NCI-H526 treated with DMSO at 0.1 percent for 48 hours (cell line): ENCODE data around the gene SERINC5.
"Not testable (repeated sequence)": the region's sequence is repeated elsewhere in the genome, so short reads cannot be mapped to it uniquely, and the experiment has no call there.

Experiments used
- DNase-seq: peaks from one replicate; lab custom pipeline; 2025; lab: John Stamatoyannopoulos, UW

The SERINC5 gene

DNA sequence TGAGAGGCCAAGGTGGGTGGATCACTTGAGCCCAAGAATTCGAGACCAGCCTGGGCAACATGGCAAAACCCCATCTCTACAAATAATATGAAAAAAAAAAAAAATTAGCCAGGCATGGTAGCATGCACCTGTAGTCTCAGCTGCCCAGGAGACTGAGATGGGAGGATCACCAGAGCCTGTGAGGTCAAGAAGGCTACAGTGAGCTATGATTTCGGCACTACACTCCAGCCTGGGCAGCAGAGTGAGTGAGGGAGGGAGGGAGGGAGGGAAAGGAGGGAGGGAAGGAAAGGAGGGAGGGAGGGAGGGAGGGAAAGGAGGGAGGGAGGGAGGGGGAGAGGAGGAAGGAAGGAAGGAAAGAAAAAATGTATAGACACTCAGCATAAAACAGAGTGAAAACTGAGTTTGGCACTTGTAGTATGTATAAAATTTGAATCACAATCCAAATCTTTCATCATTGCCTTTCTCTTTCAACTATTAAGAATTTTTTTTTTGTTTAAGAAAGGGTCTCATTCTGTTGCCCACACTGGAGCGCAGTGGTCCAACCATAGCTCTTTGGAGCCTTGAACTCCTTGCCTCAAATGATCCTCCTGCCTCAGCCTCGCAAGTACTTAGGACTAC, 27.8 kb downstream of the SERINC5 start:
- no peak for DNase-seq

DNA sequence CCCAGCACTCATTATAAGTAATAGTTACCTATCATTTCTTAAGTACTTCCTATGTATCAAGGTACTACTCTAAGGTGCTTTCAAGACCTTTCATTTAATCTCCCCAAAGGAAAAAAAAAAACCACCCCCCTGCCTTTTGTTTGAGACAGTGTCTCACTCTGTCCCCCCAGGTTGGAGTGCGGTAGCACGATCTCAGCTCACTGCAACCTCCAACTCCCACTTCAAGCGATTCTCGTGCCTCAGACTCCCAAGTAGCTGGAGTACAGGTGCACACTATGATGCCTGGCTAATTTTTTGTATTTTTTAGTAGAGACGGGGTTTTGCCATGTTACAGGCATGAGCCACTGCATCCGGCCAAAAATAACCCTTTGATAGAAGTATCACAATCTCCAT, 29.9 kb downstream of the SERINC5 start:
- DNase-seq = no peak

DNA sequence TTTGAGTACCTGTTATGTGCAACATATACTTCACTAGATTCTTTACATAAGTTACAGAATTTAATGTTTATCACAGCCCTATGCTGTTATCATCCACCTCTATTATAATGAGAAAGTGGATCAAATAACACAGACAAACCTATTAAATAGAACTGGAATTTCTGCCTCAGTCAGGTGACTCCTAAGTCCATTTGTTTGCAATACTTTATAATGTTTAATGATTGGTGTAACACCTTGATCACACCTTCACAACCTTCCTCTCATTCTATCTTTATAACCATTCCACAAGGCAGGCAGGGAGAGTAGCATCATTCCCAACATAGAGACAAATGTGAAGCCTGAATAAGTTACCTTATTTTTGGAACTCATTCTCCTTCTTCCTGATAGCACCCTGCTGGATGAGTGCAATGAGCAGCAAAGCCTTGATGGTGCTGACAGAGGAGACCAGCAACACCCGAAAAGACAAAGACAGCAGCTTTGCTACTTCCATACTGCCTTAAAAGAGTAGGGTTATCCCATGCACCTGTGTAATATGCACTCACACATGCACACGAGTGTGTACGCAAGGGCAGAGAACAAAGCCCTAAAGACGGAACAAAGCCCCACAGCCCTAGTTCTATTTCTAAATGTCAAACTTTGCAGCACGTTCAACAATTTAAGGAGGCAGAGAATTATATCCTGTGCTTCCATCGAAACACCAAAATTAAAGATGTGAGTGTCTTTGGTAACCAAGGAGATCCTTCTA, 30.5 kb downstream of the SERINC5 start:
- no peak for DNase-seq

DNA sequence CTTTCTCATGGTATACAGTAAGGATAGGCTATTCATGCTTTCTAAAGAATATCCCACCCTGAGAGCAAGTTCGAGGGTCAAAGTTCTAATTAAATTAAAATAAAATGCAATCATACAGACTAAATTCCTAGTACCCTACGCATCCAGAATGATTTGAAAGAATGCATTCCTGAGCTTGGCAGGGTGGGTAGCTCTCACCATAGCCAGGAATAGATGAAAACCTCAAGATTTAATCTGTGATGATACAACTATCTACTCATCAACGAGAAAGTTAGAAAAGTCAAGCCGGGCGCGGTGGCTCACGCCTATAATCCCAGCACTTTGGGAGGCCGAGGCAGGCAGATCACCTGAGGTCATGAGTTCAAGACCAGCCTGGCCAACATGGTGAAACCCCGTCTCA, 32.3 kb downstream of the SERINC5 start:
- no peak for DNase-seq

DNA sequence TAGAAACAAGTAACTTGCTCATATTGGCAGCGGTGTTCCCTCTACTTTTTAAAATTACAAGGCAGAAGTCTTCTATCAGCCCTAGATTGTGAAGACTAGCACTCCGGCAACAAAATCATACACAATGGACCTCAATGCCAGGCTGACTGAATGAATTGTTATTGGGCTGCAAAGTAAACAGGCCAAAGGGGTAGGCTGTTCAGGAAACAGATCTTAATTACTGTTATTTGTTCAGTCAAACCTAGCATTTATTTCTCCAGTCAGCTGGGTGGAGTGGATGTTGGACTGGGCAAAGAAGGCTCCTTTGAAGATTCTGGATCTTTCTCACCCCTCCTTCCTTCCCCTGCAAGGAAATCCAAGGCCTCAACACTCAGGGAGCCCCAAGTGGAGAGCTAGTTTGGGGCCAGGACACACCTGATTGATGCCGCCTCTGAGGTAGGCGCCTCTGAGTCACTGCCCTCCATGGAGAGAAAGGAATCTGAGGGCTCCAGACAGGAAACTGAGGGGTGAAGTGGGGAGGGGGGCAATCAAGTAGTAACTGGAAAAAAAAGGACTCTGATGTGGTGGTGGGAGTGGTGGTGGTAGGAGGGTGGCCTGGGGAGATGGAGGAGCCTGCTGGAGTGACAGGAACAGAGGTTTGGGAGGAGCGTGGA, 35.5 kb downstream of the SERINC5 start:
- no peak for DNase-seq

DNA sequence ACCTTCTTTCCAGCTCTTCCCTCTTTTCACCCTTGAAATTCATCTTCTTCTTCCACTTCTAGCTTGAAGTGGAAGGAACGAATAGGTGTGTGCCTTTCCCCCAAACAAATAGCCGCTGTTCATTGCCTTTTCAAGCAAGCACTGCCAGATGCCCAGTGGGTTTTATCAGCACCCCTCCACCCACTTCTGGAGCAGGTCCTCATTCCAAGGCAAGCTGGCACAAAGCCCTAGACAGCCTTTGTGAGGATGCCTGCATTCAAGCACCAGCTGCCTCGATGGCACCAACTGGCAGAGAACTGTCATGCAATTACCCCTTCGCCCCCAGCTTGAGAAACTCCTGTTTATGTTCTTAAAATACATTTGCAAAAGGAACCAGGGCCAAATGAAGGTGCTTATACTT, 36.5 kb downstream of the SERINC5 start:
- DNase-seq = no peak

DNA sequence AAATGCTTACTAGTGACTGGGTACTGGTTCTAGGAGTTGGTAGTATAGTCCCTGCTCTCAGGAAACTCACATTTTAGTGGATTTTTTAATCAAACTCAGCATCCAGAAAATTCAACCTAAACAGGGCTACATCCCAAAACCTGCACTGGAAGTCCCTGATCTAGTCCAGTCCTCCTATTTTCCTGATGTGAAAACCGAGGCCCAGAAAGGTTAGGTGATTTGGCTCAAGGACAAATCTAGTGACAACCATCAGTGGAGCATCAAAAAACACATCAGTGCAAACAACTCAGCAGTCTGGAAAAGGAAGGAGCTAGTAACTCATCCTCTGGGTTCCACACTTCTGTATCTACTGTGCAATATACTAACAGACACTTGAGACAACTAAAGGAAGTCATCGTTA, 38.2 kb downstream of the SERINC5 start:
- DNase-seq = no peak

DNA sequence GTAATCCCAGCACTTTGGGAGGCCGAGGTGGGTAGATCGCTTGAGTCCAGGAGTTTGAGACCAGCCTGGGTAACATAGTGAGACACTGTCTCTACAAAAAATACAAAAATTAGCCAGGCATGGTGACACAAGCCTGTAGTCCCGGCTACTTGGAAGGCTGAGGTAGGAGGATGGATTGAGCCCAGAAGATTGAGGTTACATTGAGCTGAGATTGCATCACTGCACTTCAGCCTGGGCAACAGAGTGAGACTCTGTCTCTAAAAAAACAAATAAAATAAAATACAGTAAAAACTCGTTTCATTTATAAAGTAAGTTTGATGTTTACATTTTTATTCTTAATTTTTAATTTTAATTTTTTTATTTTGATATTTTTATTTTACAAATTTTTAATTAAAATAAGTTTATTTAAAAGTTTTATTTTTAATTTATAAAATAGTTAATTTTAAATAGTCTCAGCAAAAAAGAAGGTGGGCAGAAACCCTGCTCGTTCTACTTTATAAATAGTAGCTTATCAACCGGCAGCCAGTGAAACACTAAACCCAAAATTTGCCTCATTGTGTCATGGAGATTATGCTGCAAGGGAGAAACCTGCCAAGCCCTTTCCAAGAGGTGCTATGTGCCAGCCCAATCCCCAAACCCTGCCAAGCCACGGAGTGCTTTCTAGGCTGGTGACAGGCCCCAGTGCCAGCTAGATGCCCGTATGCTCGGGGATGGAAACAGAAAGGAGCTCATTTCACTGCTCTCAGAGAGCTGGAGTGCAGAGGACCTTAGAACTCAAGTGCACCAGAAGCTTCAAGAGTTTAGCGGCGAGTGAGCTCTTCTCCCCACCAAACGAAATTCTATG, 38.9 kb downstream of the SERINC5 start:
- no peak for DNase-seq

DNA sequence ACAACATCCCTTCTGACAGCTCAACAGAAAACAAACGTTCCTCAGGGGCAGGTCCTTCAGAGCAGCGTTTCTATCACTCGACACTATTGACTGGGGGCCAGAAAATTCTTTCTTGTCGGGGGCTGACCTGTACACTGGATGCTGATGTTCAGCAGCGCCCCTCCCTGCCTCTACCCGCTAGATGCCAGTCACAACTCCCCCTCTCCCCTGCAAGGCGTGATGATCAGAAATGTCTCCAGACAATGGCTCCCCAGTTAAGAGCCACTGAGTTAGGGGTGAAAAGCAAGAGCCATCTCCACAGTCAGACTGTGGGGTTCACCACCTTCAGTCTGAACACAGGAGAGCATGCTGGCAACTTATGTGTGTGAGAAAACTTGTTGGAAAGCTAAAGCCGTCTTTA, 39.8 kb downstream of the SERINC5 start:
- no peak for DNase-seq

DNA sequence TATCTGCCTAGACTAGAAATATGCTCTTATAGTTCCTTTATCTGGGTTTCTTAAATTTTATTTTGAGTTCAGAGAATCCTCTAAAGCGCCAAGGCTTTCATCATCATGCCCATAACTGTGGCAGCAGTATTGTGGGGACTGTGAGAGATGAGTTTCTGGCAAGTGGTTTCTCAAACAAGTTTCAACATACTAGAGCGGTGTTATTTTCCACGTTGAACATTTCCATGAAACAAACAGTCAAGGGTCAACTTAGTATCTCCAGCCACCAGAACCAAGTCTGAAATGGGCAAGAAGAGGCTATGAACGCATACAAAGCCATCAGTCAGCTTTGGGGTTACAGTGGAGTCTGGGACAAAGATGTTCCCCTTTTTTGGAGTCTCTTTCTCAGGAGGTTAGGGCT, 40.3 kb downstream of the SERINC5 start:
- no peak for DNase-seq

DNA sequence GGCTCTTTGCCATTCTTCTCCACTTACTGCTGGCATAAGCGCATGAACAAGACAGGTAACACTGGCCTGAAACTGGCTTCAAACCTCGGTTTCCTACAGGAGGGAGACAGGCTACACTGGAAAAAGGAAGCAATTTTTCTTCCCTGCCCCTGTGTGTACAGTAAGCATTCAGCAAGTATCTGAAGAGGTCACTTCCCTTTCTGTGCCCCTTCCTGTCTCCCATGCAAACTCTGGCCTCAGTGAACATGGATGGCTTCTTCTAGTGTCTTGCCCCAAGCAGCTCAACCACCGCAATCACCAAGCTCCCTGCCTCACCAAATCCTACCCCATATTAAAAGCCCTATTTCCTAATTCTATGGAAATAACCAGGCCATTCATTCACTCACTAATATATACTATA, 42.4 kb downstream of the SERINC5 start:
- no peak for DNase-seq

DNA sequence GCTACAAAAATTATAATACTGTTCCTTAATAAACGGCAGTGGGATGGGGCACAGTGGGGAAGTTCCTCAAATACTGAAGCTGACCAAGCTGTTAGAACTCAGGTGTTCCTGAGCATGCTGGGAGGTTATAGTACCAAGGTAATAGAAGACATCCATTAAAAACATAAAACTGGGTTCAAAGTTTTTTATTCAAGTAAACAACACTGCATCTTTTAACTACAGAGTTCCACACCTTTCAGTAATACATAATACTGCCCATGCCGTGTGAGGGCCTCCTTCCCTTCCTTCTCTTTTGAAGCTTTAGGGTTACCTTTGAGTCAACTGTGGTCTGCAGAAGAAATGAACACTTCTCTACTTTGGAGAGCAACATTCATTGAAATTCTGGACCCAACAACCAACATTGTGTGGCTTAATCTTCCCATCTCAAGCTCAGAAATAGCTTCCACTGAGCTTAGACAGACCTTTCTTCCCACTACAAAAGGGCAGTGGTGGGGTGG, 43.6 kb downstream of the SERINC5 start:
- no peak for DNase-seq

DNA sequence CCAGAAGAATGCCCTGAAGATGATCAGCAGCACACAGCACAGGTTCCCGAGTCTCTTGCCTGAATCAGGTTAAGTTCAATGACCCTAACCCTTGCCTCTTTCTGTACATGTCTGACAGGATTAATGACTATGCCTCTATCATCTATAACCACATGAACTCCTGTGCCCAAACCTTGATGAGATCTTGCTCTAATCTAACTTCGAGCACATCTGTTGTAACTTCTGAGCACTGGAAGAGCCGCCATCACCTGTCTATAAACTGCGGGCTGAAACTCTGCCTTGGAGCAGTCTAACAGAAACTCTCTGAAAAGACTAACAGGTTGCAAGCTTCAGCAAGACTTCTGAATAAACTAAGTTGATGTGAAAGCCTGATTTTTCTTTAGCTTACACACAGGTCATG, 44.5 kb downstream of the SERINC5 start:
- DNase-seq = no peak

DNA sequence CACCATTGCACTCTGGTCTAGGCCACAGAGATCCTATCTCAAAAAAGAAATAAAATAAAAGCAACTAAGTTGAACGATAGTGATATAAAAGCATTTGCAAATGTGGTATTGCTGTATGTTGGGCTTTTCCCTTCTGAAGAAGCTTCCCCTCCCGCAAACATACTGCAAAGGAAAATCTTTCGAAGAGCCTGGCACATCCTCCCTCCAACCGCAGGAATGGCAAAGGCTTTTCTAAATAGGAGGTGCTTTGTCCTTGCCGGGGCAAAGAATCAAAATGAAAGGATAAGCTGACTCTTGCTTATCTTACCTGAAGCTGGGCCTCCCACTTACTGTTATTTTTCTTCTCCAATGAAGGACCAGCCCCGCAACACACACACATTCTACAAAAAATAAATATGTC, 45.8 kb downstream of the SERINC5 start:
- no peak for DNase-seq

DNA sequence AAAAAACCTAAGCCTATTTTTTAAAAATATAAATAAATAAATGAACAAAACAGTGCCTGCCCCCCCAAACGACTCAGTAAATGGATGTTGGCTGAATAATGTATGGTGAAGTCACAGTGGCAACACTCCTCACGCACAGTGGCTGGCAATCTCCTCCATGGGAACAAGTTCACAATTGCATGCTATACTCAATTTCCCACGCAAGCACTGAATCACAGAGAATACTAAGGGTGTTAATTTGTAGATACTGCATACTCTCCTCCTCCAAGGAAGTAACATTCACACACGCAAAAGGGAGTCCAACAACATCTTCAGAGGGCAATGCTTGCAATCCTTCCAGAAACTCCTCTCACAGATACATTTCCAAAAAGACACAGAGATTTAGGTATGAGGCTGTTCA, 47.5 kb downstream of the SERINC5 start:
- DNase-seq = no peak

DNA sequence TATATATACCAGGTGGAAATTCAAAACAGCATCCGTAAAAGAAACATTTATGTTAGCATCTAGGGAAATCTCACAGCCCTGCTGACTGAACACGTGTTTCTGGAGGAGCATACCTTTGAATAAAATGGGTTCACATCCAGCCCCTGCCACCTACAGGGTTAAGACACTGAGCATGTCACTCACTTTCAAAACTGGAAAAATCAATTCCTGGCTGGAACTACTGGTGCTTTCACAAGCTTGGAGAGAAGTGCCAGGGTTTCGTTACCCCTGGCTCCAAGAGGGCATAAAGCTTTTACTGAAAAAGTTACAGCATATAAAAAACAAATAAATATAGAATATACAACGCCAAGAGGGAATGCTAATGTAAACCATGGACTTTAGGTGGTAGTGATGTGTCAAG, 48.0 kb downstream of the SERINC5 start:
- DNase-seq = no peak

DNA sequence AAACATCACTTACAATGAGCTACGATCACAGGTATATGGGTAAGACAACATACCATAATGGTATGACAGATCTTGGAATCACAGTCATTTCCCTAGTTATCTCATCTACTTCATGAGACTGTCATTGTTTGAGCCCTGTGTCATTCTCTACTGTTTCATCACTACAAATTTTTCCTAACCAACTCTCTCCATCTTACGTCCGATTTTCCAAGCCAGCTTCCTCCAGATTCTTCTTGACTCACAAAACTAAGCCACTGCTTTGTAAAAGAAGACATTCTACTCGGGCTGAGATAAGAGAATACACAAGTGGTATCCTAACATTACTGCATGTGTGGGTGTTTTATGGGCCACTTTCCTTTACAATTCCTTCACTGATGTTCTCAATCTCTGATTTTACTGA, 49.6 kb downstream of the SERINC5 start:
- DNase-seq = no peak

DNA sequence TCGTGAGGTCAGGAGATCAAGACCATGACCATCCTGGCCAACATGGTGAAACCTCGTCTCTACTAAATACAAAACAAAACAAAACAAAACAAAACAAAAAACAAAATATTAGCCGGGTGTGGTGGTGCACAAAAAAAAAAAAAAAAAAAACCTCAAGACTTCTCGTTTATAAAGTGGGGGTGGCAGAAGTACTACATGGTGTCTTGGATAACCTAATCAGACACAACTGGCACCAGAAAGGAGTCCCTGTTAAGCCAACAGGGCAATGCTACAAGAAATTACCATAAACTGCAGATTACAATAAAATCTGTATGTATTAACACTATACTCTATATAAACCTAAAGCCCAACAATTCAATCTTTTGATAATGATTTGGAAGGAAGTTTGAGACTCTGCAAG, 50.0 kb downstream of the SERINC5 start:
- DNase-seq = no peak

DNA sequence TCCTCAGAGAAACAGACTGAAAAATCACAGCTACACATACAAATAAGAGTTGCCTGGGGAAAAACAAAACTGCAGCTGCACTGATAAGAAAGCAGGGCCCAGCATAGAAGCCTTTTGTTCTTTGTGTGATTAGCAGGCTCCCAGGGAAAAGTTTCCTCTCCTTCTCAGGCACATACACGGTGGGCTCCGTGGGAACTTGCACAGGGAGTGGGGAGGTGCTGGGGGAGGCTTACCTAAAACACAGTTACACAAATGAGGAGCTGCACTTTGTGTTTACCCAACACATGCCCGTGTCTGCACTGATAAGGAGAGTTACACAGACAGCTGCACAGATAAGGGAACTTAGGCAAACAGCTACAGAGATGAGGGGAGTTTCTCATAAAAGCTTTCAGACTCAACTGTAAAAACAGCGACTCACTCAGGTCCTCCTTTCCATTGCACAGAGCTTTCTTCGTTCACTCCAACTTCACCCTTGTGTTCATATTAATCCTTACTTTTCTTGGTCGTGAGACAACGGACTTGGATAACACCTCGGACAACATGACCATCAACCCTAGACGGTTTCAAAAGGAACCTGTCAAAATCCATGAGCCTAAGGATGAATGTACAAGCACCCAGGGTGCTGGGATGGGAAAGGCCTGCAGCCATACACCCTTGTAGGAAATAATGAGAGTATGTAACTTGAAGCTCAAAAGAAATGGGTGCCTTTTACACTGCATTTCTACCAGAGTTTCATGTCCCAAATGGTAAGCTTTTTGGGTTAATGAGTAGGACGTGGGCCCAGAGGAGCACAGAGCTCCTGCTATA, 50.8 kb downstream of the SERINC5 start:
- no peak for DNase-seq

DNA sequence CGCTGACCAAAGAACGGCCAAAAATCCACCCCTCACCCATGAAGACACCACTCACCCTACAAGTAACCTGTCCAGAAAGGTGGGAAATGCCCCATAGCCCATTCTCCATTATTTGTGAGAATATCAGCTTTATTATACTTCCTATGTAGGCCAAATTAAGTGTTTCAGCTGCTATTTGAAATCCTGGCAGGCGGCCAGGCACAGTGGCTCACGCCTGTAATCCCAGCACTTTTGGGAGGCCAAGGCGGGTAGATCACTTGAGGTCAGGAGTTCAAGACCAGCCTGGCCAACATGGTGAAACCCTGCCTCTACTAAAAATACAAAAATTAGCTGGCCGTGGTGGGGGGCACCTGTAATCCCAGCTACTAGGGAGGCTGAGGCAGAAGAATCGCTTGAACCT, 54.1 kb downstream of the SERINC5 start:
- DNase-seq = not testable (repeated sequence)

DNA sequence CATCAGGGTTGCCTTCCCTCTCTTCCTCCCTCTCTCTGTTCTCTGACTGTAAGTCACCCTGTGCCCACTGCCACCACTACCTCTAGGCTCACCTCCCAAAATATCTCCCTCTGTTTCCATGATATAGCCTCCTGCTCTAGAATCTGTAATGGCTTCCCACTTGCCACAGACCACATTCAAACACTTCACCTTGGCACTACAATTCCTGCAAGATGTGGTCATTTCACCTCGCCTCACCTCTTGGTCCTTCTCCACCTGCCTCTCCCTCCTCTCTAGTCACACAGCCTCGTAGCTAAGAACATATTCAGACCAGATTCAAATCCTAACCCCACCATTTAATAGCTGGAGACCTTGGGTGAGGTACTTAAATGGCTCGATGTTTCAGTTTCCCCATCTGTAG, 56.9 kb downstream of the SERINC5 start:
- DNase-seq = no peak

DNA sequence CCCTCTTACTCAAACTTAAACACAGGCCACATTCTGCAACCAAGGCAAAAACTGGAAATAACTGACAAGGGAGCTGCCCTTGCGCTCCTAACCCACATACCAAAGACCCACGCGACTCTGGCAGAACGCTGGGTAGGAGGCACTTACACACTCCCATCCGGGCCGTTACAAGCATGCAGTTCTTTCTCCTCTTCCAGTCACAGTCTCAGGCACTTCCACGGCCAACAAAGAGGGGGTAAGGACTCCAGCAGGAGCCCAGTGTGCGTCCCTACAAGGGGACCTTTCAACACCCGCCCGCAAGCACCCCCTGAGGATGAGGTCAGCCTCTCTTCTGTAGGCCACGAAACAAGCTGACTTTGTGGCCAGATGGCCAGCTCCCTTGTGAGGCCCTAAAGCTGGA, 57.4 kb downstream of the SERINC5 start:
- DNase-seq = no peak
